ENCODE results near the gene ALMS1.
A peak's percentile ranks its signal among the peaks of the same experiment; 100 is the strongest.
"Not testable (repeated sequence)": the region's sequence is repeated elsewhere in the genome, so short reads cannot be mapped to it uniquely, and the experiment has no call there.

The ALMS1 gene

DNA sequence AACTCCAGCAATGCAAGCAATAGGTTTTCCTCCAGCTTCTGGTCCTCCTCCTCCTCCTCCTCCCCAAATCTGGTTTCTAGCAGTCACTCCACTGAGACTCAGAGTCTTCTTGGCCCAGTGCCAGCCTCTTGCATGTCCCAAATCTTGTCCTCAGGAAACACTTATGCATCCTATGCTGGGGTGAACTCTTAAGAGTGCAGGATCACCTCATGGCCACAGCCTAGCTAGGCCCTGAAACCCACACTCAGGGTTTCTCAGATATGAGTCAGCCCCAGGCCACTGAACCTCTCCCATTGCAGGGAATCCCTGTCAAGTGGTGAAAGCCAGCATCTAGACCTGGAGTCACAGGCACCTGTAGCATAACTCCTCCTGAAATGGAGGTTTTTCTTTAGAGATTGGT, 238.4 kb downstream of the ALMS1 start:
- DNase-seq = not testable (repeated sequence)

DNA sequence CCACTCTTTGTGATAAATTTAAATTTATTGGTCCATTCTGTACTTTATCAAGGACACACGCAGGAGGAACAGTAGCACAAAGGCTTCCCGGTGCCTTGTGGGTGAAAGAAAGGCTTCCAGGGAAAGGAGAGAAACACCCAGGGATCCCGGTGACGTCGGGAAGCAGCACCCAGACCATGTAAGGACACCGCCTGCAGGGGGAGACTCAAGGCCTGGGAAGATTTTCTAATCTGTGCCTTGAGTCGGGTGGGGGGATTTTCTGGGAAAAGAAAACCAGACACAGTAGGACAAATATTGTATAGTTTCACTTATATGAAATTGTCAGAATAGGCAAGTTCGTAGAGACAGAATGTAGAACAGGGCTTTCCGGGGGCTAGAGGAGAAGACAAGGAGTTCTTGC, 239.0 kb downstream of the ALMS1 start:
- not testable (repeated sequence) for DNase-seq

DNA sequence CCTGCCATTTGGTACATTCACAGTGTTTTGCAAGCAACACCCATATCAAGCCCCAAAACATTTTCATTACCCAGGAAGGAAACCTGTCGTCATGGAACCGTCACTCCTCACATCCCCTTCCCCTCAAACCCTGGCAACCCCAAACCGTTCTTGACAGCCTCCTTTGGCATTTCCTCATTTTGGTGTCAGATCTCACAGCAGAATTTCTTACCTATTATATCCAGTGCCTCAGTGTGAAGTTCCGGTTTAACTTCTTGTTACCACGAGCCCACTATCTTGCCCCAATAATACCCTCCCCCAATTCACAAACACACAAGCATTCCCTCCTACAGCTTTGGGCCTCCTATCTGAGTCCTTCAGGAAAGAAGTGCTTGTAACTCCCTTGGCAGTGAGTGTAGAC, 240.6 kb downstream of the ALMS1 start:
- DNase-seq = not testable (repeated sequence)

DNA sequence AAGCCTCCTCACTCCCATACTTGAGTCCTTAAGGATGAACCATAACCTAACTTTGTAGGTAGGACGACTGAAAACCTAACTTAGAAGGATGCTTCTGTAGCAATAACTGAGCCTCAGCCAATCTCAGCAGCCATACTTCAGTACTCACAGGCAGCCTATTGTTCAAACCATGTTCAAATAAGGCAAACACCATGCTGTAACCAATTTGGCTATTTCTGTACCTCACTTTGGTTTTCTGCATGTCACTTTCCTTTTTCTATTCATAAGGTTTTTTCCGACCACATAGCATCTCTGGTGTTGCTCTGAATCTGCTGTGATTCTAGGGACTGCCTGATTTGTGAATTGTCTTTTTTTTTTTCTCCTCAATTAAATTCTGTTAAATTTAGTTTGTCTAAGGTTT, 242.9 kb downstream of the ALMS1 start:
- DNase-seq = not testable (repeated sequence)

DNA sequence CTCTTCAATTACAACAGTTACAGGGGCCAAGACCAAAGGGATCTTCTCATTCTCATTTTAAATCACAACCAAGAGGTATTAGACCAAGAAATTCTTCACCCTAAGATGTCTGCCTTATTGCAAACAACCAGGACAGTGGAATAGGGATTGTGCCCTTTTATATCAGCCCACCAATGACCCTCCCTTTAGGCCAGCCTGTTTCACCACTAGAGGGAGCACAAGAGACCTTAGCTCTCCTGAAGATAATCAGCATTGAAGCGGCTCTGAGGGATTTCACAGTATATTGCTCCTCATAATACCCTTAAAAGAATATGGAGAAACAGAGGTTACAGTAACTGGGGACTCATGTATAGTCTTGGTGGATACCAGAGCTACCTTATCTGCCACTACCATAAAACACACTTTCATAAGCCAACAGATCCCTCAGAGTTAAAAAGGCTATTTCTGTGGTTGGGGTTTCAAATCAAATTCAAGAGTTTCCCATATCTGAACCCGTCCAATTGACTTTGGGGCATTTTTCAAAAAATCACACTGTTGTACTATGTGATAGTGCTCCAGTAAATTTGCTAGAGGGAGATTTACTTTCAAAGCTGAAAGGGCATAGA, 245.1 kb downstream of the ALMS1 start:
- peak in 1 of 2 experiments; percentile 34 for DNase-seq

DNA sequence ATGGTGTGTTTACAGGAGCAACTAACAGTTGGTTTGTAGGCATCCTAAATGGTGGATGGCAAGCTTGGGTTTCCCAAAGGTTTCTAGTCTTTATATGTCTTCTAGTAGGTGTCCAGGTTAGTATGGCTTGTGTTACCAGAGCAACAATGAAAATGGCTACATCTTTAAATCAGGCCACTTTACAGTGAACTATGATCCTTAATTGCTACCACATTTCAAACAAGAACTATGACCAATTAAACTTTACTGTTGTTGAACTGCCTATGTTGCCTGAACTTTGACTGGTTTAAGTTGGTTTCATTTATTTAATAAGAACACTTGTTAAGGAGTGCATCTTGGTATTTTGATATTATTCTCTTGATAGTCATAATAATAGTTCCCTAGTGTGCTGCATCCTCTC, 251.3 kb downstream of the ALMS1 start:
- DNase-seq = not testable (repeated sequence)

DNA sequence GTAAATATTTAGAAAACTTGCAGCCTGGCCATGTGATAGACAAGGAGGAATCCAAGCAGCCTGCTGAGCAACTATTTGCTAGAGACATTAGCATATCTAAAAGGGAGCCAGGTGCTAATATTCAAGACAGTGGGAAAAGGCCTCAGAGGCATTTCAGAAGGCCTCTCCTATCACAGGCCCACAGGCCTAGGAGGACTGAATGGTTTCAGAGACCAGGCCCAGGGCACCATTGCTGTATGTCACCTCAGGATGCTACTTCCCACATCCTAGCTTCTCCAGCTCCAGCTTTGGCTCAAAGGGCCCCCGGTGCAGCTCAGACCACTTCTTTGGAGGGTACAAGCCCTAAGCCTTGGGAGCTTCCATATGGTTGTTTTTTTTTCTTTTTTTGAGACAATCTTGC, 252.8 kb downstream of the ALMS1 start:
- DNase-seq = no peak

DNA sequence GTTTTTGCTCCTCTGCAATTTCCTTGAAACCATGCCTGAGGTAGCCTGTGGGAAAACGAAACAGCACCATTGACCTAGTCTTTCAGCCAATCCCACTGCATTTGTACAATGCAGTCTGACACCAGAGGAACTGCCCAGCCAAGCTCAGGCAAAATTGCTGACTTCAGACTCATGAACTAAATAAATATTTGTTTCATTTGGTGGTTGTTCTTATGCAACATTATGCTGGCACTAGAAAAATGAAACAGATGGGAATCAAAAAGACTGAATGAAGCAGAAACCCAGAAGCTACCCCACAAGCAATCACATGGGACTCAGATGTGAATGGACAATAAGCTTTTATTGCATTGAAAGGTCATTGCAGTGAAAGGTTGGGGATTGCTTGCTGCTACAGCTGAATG, 254.9 kb downstream of the ALMS1 start:
- DNase-seq = no peak

DNA sequence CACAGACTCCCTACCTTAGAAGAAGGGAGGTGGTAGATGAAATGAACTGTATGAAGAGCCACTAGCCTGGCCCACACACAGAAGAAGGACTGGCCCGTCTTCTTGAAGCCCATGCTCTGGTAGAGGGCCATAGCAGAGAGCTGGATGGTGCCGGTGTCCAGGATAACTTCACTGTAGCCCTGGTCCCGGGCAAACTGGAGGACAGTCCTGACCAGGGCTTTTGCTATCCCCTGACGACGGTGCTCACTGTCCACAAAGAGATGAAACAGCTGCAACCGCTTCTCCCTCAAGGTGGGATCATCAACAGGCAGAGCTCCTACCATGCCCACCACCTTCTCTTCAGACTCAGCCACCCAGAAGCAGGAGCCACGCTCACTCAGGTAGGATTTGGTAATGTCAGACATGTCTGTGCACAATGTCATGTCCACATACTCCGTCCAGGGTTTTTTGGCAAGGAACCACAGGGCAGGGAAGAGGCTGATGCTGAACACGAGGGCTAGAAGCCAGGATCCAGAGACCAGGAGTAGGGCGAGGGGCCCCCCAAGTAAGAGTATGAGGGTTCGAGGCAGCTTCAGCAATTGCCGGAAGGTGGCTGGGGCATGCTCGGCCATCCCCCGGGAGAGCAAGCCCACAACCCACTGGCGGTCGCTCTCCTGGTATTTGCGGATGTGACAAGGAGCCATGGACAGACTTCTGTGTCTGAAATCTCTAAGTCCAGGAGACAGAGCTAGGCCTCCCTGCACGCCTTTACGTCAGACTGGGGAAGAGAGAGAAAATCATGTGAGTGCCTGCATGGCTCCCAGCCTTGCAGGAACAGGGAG, 255.5 kb downstream of the ALMS1 start:
- DNase-seq = no peak

DNA sequence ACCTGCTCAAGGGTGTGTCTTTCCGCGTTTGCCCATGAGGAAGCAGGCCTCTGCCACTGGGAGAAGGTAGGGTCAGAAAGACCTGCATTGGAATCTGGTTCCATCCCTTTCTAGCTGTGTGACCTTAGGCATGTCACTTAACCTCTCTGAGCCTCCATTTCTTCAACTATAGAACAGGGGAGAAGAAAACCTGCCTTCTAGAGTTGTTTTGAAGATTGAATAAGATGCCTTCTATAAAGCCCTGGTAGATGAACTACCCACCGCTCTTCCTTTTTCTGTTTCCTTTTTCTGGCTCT, 256.1 kb downstream of the ALMS1 start:
- no peak for DNase-seq

DNA sequence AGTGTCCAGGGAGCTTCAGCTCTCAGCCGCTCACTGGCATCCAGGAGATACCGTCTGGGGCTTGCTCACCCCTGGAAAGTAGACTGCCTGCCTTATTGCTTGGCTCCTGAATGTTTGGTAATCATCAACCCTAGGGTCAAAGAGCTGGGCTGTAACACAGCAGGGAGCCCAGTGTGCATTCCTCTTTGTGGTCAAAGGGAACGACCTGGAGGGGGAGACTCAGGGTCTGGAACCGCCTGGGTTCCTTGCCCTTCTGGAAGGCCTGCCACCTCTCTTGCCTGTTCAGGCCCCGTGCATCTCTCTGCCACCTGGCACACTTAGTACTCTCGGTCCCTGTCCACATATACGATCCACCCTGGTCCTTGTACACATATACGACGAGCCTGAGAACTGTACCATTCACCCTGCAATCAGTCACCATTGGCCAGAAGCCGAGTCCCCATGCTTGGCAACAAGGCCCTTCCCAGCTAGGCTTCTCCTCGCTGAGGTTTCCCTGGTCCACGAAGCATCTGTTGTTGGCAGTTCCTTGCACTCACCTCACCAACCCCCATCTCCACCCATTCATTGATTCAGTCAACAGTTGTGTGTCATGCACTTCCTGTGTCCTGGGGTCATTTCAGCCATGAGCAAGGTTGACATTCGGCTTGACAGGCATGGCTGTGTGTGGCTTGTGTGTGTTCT, 256.8 kb downstream of the ALMS1 start, which contains the start of gene NAT8:
NAT8 (minus strand) TSS at position 85 of the 681 bp plus-strand sequence. CDS start 794 bp downstream, outside the sequence.
- no peak for DNase-seq

DNA sequence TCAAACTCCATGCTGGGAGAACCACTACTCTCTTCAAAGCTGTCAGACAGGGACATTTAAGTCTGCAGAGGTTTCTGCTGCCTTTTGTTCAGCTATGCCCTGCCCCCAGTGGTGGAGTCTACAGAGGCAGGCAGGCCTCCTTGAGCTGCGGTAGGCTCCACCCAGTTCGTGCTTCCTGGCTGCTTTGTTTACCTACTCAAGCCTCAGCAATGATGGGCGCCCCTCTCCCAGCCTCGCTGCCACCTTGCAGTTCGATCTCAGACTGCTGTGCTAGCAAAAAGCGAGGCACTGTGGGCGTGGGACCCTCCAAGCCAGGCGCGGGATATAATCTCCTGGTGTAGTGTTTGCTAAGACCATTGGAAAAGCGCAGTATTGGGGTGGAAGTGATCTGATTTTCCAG, 262.1 kb downstream of the ALMS1 start:
- DNase-seq = not testable (repeated sequence)

DNA sequence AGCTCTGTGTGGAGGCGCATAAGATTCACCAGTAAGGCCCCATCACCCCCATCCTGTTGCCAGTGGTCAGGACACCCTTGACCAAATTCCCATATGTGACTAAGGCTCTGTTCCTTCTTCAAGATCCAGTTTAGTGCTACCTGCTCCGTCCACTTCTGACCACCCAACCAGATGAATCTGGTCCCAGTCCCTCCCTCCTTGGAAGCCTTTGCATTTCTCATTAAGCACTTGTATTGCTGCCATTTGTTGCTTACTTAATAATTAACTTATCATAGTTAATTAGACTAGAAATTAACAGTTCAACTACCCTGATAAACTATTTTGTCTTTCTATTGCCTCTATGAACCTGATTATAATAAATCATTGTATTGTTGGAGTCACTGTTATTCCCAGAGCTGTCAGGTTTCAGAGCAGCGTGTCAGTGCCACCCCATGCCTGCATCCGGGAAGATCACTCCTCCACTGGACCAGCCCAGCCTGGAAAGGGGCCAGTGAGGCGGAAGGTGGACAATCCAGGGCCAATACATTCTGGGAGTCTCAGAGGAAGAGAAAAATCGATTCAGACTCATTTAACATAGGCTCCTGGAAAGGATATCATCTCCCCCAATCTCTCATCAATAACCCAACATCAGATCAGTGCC, 266.1 kb downstream of the ALMS1 start:
- no peak for DNase-seq

DNA sequence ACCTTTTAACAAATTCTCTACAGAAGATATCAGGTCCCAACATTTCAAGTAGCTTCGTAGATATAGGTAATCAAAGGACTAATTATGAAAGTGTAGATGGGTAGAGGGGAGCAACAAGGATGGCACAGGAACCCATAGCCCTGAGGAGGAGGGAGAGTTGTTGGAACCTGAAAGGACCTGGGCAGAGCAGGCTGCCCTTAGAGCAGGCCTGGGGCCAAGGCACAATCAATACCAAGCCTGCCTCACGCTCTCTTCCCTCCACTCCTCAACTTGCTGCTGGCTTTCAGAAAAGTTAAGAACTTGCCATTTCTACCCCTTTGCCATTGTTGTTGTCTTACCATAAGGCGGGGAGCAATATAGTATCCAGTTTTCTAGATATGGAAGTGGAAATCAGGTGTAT, 266.7 kb downstream of the ALMS1 start:
- DNase-seq = no peak

DNA sequence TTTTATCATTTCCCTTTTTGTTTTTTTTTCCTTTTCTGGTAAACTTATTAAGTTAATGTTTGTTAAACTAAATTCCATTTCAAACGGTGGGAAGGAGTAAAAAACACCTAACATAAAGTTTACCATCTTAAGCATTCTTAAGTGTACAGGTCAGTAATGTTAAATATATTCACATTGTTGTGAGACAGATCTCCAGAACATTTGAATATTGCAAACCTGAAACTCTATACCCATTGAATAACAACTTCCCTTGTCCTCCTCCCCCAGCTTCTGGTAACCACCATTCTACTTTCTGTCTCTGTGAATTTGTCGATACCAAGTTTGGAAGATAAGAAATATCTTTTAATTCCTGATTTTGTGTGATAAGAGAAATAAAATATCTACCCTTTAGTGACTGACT, 268.5 kb downstream of the ALMS1 start:
- DNase-seq = no peak

Measured in SW 1271 (cell line).